ENCODE data around the gene RALY. TPM values are rescaled to one million over a fixed set of nuclear protein-coding genes. Genes with fewer than 3 reads are reported as not detected.
A peak's percentile ranks its signal among the peaks of the same experiment; 100 is the strongest.
"Not testable (repeated sequence)": the region's sequence is repeated elsewhere in the genome, so short reads cannot be mapped to it uniquely, and the experiment has no call there.

RALY gene
- total RNA-seq, 1 donor from 2014 or later: 132 TPM

- no peak for DNase-seq (ENCODE audit: extremely low spot score, unreplicated experiment)
- no peaks in the 10 kb centered on the region for H3K27me3 Mint-ChIP-seq (ENCODE audit: unreplicated experiment)
- peaks cover 44% of the 10 kb centered on the region for H3K4me1 Mint-ChIP-seq (ENCODE audit: unreplicated experiment)
- no peak overlapping the region for H3K4me3 Mint-ChIP-seq (ENCODE audit: unreplicated experiment)
- no peaks in the 10 kb centered on the region for H3K36me3 Mint-ChIP-seq (ENCODE audit: unreplicated experiment)
- H3K9me3 Mint-ChIP-seq (ENCODE audit: unreplicated experiment): no peaks in the 10 kb centered on the region
- no peak for TF ChIP-seq CTCF (IDR thresholded peaks at IDR 0.05)
- no peak overlapping the region for H3K27ac Mint-ChIP-seq (ENCODE audit: unreplicated experiment)
Observed at GRCh38 chr20:34018166-34018565, 24.5 kb downstream of the RALY start.

- Mint-ChIP-seq H3K27ac (ENCODE audit: unreplicated experiment) (peak overlapping the region; percentile 58), H3K27me3 (ENCODE audit: unreplicated experiment) (no peaks in the 10 kb centered on the region), H3K9me3 (ENCODE audit: unreplicated experiment) (no peaks in the 10 kb centered on the region), H3K4me3 (ENCODE audit: unreplicated experiment) (no peak overlapping the region), H3K4me1 (ENCODE audit: unreplicated experiment) (peaks cover 48% of the 10 kb centered on the region), H3K36me3 (ENCODE audit: unreplicated experiment) (no peaks in the 10 kb centered on the region)
- TF ChIP-seq CTCF (IDR thresholded peaks at IDR 0.05): peak; percentile 41
- DNase-seq (ENCODE audit: extremely low spot score, unreplicated experiment): no peak
Observed at GRCh38 chr20:34022151-34022838, 28.6 kb downstream of the RALY start.

GRCh38 chr20:34022839-34023234 lies 29.1 kb downstream of the RALY start:
- H3K9me3 Mint-ChIP-seq (ENCODE audit: unreplicated experiment): no peaks in the 10 kb centered on the region
- H3K4me1 Mint-ChIP-seq (ENCODE audit: unreplicated experiment): peaks cover 42% of the 10 kb centered on the region
- DNase-seq (ENCODE audit: extremely low spot score, unreplicated experiment): no peak
- peak overlapping the region; percentile 58 for H3K27ac Mint-ChIP-seq (ENCODE audit: unreplicated experiment)
- H3K4me3 Mint-ChIP-seq (ENCODE audit: unreplicated experiment): no peak overlapping the region
- H3K36me3 Mint-ChIP-seq (ENCODE audit: unreplicated experiment): no peaks in the 10 kb centered on the region
- no peak for TF ChIP-seq CTCF (IDR thresholded peaks at IDR 0.05)
- H3K27me3 Mint-ChIP-seq (ENCODE audit: unreplicated experiment): no peaks in the 10 kb centered on the region

GRCh38 chr20:34023937-34024722 lies 30.4 kb downstream of the RALY start:
- Mint-ChIP-seq H3K9me3 (ENCODE audit: unreplicated experiment) (no peaks in the 10 kb centered on the region), H3K4me3 (ENCODE audit: unreplicated experiment) (no peak overlapping the region), H3K27ac (ENCODE audit: unreplicated experiment) (no peak overlapping the region), H3K4me1 (ENCODE audit: unreplicated experiment) (peaks cover 32% of the 10 kb centered on the region), H3K36me3 (ENCODE audit: unreplicated experiment) (no peaks in the 10 kb centered on the region), H3K27me3 (ENCODE audit: unreplicated experiment) (no peaks in the 10 kb centered on the region)
- DNase-seq (ENCODE audit: extremely low spot score, unreplicated experiment): no peak
- no peak for TF ChIP-seq CTCF (IDR thresholded peaks at IDR 0.05)

- H3K27me3 Mint-ChIP-seq (ENCODE audit: unreplicated experiment): no peaks in the 10 kb centered on the region
- no peak for TF ChIP-seq CTCF (IDR thresholded peaks at IDR 0.05)
- peaks cover 32% of the 10 kb centered on the region for H3K4me1 Mint-ChIP-seq (ENCODE audit: unreplicated experiment)
- no peak for DNase-seq (ENCODE audit: extremely low spot score, unreplicated experiment)
- no peak overlapping the region for H3K4me3 Mint-ChIP-seq (ENCODE audit: unreplicated experiment)
- no peaks in the 10 kb centered on the region for H3K9me3 Mint-ChIP-seq (ENCODE audit: unreplicated experiment)
- H3K36me3 Mint-ChIP-seq (ENCODE audit: unreplicated experiment): no peaks in the 10 kb centered on the region
- H3K27ac Mint-ChIP-seq (ENCODE audit: unreplicated experiment): no peak overlapping the region
Observed at GRCh38 chr20:34024723-34025351, 31.1 kb downstream of the RALY start.

- not testable (repeated sequence) for H3K9me3 Mint-ChIP-seq (ENCODE audit: unreplicated experiment); H3K4me3 Mint-ChIP-seq (ENCODE audit: unreplicated experiment); H3K27ac Mint-ChIP-seq (ENCODE audit: unreplicated experiment); H3K36me3 Mint-ChIP-seq (ENCODE audit: unreplicated experiment); DNase-seq (ENCODE audit: extremely low spot score, unreplicated experiment); H3K27me3 Mint-ChIP-seq (ENCODE audit: unreplicated experiment)
- peaks cover 25% of the 10 kb centered on the region for H3K4me1 Mint-ChIP-seq (ENCODE audit: unreplicated experiment)
Observed at GRCh38 chr20:34028013-34028412, 34.3 kb downstream of the RALY start.

All from osteocyte (in vitro differentiated cells).